NCI-H1092 (cell line): ENCODE results near the gene SLC35B2.
"Not testable (repeated sequence)": the region's sequence is repeated elsewhere in the genome, so short reads cannot be mapped to it uniquely, and the experiment has no call there.

Experiments
- DNase-seq: peaks from one replicate; lab custom pipeline; 2025; lab: John Stamatoyannopoulos, UW

SLC35B2 gene

GRCh38 chr6:44234101-44235025, 23.0 kb downstream of the SLC35B2 start:
- DNase-seq: peak; percentile 65

- DNase-seq: no peak
These were observed 23.7 kb downstream of the SLC35B2 start for GRCh38 chr6:44233567-44234100.

GRCh38 chr6:44232676-44233566, 24.4 kb downstream of the SLC35B2 start:
- no peak for DNase-seq

- DNase-seq: not testable (repeated sequence)
These were observed 25.9 kb downstream of the SLC35B2 start for GRCh38 chr6:44231426-44231825.

- DNase-seq: no peak
These were observed 27.2 kb downstream of the SLC35B2 start for GRCh38 chr6:44230034-44230675.

GRCh38 chr6:44229376-44230033, 27.8 kb downstream of the SLC35B2 start:
- DNase-seq: no peak

GRCh38 chr6:44228836-44229235, 28.5 kb downstream of the SLC35B2 start:
- no peak for DNase-seq

- no peak for DNase-seq
These were observed 28.9 kb downstream of the SLC35B2 start for GRCh38 chr6:44228433-44228832.

- DNase-seq: no peak
These were observed 29.3 kb downstream of the SLC35B2 start for GRCh38 chr6:44228031-44228430.

GRCh38 chr6:44227148-44227793, 30.1 kb downstream of the SLC35B2 start:
- DNase-seq: no peak

GRCh38 chr6:44226368-44227147, 30.8 kb downstream of the SLC35B2 start:
- no peak for DNase-seq

- DNase-seq: no peak
These were observed 31.6 kb downstream of the SLC35B2 start for GRCh38 chr6:44225579-44226325.

GRCh38 chr6:44224965-44225305, 32.4 kb downstream of the SLC35B2 start:
- DNase-seq: no peak

- DNase-seq: peak; percentile 42
These were observed 33.0 kb downstream of the SLC35B2 start for GRCh38 chr6:44224029-44224964.

- DNase-seq: peak; percentile 66
These were observed 33.9 kb downstream of the SLC35B2 start, which contains the start of gene SLC29A1 for GRCh38 chr6:44223319-44224028. SLC29A1 (plus strand) TSS chr6:44223595; CDS start chr6:44227314, 3,719 bp downstream.

GRCh38 chr6:44222486-44223318, 34.6 kb downstream of the SLC35B2 start:
- DNase-seq: no peak

GRCh38 chr6:44221961-44222335, 35.4 kb downstream of the SLC35B2 start:
- no peak for DNase-seq
